ENCODE results near the gene DMRTC2. TPM values are rescaled to one million over a fixed set of nuclear protein-coding genes. Genes with fewer than 3 reads are reported as not detected.

DMRTC2 gene
- total RNA-seq, 1 experiment from 2014 or later: not detected

DNA sequence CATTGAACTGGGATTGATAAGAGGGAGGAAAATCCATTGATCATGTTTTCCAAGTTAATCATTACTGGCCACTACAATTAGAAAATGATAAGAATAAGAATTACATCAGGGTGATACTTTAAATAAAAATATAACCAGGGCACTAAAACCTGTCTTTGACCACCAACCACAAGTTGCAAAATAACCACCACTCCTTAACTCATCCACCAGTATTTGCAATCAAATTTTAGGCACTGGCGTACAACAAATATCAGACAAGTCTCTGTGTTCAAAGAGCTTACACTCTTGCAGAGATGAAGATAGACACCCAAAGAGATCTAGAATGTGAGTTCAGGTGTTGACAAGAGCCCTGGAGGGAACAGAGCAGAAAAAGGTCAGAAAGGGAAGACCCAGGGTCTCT is 47.9 kb upstream of the DMRTC2 start:
- H3K27ac ChIP-seq (ENCODE audit: low read length): no peak overlapping the region
- no peak for TF ChIP-seq SIN3A (IDR thresholded peaks at IDR 0.05; ENCODE audit: borderline replicate concordance, insufficient read depth, low read depth, low read length)
- TF ChIP-seq TCF7L2 (IDR thresholded peaks at IDR 0.05; ENCODE audit: low read depth, low read length): no peak
- TF ChIP-seq, protein P1, sequence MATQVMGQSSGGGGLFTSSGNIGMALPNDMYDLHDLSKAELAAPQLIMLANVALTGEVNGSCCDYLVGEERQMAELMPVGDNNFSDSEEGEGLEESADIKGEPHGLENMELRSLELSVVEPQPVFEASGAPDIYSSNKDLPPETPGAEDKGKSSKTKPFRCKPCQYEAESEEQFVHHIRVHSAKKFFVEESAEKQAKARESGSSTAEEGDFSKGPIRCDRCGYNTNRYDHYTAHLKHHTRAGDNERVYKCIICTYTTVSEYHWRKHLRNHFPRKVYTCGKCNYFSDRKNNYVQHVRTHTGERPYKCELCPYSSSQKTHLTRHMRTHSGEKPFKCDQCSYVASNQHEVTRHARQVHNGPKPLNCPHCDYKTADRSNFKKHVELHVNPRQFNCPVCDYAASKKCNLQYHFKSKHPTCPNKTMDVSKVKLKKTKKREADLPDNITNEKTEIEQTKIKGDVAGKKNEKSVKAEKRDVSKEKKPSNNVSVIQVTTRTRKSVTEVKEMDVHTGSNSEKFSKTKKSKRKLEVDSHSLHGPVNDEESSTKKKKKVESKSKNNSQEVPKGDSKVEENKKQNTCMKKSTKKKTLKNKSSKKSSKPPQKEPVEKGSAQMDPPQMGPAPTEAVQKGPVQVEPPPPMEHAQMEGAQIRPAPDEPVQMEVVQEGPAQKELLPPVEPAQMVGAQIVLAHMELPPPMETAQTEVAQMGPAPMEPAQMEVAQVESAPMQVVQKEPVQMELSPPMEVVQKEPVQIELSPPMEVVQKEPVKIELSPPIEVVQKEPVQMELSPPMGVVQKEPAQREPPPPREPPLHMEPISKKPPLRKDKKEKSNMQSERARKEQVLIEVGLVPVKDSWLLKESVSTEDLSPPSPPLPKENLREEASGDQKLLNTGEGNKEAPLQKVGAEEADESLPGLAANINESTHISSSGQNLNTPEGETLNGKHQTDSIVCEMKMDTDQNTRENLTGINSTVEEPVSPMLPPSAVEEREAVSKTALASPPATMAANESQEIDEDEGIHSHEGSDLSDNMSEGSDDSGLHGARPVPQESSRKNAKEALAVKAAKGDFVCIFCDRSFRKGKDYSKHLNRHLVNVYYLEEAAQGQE (IDR thresholded peaks at IDR 0.05; ENCODE audit: insufficient read depth in 1 of 2, low read depth in 2 of 2, low read length in 1 of 2): no peak
- TF ChIP-seq POLR2AphosphoS5 (IDR thresholded peaks at IDR 0.05; ENCODE audit: low read depth, low read length): no peak
- TF ChIP-seq, protein P2, sequence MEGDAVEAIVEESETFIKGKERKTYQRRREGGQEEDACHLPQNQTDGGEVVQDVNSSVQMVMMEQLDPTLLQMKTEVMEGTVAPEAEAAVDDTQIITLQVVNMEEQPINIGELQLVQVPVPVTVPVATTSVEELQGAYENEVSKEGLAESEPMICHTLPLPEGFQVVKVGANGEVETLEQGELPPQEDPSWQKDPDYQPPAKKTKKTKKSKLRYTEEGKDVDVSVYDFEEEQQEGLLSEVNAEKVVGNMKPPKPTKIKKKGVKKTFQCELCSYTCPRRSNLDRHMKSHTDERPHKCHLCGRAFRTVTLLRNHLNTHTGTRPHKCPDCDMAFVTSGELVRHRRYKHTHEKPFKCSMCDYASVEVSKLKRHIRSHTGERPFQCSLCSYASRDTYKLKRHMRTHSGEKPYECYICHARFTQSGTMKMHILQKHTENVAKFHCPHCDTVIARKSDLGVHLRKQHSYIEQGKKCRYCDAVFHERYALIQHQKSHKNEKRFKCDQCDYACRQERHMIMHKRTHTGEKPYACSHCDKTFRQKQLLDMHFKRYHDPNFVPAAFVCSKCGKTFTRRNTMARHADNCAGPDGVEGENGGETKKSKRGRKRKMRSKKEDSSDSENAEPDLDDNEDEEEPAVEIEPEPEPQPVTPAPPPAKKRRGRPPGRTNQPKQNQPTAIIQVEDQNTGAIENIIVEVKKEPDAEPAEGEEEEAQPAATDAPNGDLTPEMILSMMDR (IDR thresholded peaks at IDR 0.05): no peak
- no TSS peak for BruUV-seq (replicated peaks)
- no peaks in the 10 kb centered on the region for H3K9me3 ChIP-seq (ENCODE audit: control insufficient read depth, insufficient read depth, low read depth, low read length)
- intact Hi-C loops (cut with micrococcal nuclease; ENCODE audit: unreplicated experiment) (no loop called here), in situ Hi-C loops (cut with HindIII; ENCODE audit: low pct_unique_long_range_greater_than_20kb, low sequenced_read_pairs) (no loop called here)
- H3K27me3 ChIP-seq (ENCODE audit: control insufficient read depth, insufficient read depth, low read length): no peaks in the 10 kb centered on the region
- no peaks in the 10 kb centered on the region for H3K36me3 ChIP-seq (ENCODE audit: control insufficient read depth, insufficient read depth, low read length)
- no peak for DNase-seq (ENCODE audit: low read depth, low spot score)
- ATAC-seq: no peak
- H3K4me1 ChIP-seq (ENCODE audit: control insufficient read depth, insufficient read depth, low read length): no peaks in the 10 kb centered on the region
- CTCF ChIA-PET: no interaction called here
- no peak overlapping the region for H3K4me3 ChIP-seq (ENCODE audit: low read depth in 2 of 2, low read length in 2 of 2)
- POLR2A ChIA-PET: no interaction called here

DNA sequence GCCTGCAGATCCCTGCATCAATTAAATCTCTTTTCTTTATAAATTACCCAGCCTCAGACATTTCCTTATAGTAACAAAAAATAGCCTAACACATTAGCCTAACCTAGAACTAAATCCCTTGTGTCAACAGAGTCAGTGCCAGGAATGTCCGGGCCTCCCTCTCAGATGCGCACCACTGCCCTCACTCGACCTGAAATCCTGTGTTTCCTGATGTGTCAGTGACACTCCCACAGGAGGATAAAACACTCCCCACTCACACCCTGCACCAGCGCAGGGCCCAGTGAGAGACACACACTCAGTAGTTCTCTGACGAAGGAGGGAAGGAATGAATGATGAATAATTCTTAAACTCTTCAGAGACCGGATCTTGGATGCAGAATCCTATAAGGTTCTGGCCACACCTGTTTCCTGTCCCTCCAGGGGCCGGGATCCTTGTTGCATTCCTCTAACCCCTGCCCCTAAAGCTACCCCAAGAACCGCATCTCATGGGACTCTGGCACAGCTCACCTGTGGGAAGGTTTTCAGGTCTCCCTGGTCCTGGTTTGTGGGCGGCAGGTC is 45.3 kb upstream of the DMRTC2 start:
- no TSS peak for BruUV-seq (replicated peaks)
- intact Hi-C loops (cut with micrococcal nuclease; ENCODE audit: unreplicated experiment) (no loop called here), in situ Hi-C loops (cut with HindIII; ENCODE audit: low pct_unique_long_range_greater_than_20kb, low sequenced_read_pairs) (no loop called here)
- Histone ChIP-seq H3K4me3 (ENCODE audit: low read depth in 2 of 2, low read length in 2 of 2) (no peak overlapping the region), H3K36me3 (ENCODE audit: control insufficient read depth, insufficient read depth, low read length) (no peaks in the 10 kb centered on the region), H3K9me3 (ENCODE audit: control insufficient read depth, insufficient read depth, low read depth, low read length) (no peaks in the 10 kb centered on the region), H3K27ac (ENCODE audit: low read length) (no peak overlapping the region), H3K4me1 (ENCODE audit: control insufficient read depth, insufficient read depth, low read length) (no peaks in the 10 kb centered on the region), H3K27me3 (ENCODE audit: control insufficient read depth, insufficient read depth, low read length) (no peaks in the 10 kb centered on the region)
- CTCF ChIA-PET: no interaction called here
- ATAC-seq: no peak
- POLR2A ChIA-PET: no interaction called here
- TF ChIP-seq, protein P1 (IDR thresholded peaks at IDR 0.05; ENCODE audit: insufficient read depth in 1 of 2, low read depth in 2 of 2, low read length in 1 of 2): no peak
- TF ChIP-seq POLR2AphosphoS5 (IDR thresholded peaks at IDR 0.05; ENCODE audit: low read depth, low read length) (no peak), TCF7L2 (IDR thresholded peaks at IDR 0.05; ENCODE audit: low read depth, low read length) (no peak)
- DNase-seq (ENCODE audit: low read depth, low spot score): no peak
